Endodermal cell (in vitro differentiated cells): ENCODE data around the gene MCMBP. TPM values are rescaled to one million over a fixed set of nuclear protein-coding genes. Genes with fewer than 3 reads are reported as not detected.

Experiments used
- DNase-seq: peaks from one replicate; pipeline ENCODE4 v3.0.0-alpha.2; 2017
- H3K27ac ChIP-seq: 2 replicates; pipeline ENCODE4 v1.5.1; 2013; ENCODE audit warnings: mild to moderate bottlenecking, low read depth, low read length, moderate library complexity
- H3K27me3 ChIP-seq: 2 replicates; pipeline ENCODE4 v1.6.1; 2013; ENCODE audit warnings: mild to moderate bottlenecking, low read length, moderate library complexity; ENCODE audit not compliant: insufficient read depth, control insufficient read depth, poor library complexity, severe bottlenecking
- H3K36me3 ChIP-seq: 2 replicates; pipeline ENCODE4 v1.7.0; 2013; ENCODE audit warnings: mild to moderate bottlenecking, low read length, moderate library complexity; ENCODE audit not compliant: control insufficient read depth, insufficient read depth
- H3K4me1 ChIP-seq: one replicate; pipeline ENCODE4 v1.7.0; 2013; ENCODE audit warnings: low read length; ENCODE audit not compliant: control insufficient read depth, insufficient read depth
- H3K4me3 ChIP-seq: 2 replicates; pipeline ENCODE4 v1.5.1; 2013; ENCODE audit warnings: mild to moderate bottlenecking, low read length, moderate library complexity
- H3K9ac ChIP-seq: 2 replicates; pipeline ENCODE4 v1.6.1; 2013; ENCODE audit warnings: mild to moderate bottlenecking, low read length, moderate library complexity; ENCODE audit not compliant: poor library complexity, severe bottlenecking; ENCODE audit errors: extremely low read depth
- H3K9me3 ChIP-seq: 2 replicates; pipeline ENCODE4 v1.6.1; 2013; ENCODE audit warnings: mild to moderate bottlenecking, low read length, moderate library complexity; ENCODE audit not compliant: control insufficient read depth
- H3K27ac Mint-ChIP-seq: 2 replicates; pipeline ENCODE4 v1.8.0; 2020; ENCODE audit warnings: mixed read lengths
- H3K27me3 Mint-ChIP-seq: 2 replicates; pipeline ENCODE4 v1.8.0; 2021; ENCODE audit warnings: mild to moderate bottlenecking, mixed read lengths; ENCODE audit not compliant: insufficient read depth
- H3K36me3 Mint-ChIP-seq: 2 replicates; pipeline ENCODE4 v1.8.0; 2020; ENCODE audit warnings: low read depth, mixed read lengths
- H3K4me1 Mint-ChIP-seq: 2 replicates; pipeline ENCODE4 v1.8.0; 2020; ENCODE audit warnings: mixed read lengths
- H3K4me3 Mint-ChIP-seq: 2 replicates; pipeline ENCODE4 v1.8.0; 2020; ENCODE audit warnings: mild to moderate bottlenecking, moderate library complexity, mixed read lengths
- H3K9me3 Mint-ChIP-seq: 2 replicates; pipeline ENCODE4 v1.8.0; 2020; ENCODE audit warnings: mild to moderate bottlenecking, mixed read lengths
- CTCF ChIP-seq: fragments of 200-600 bp; sonication (generic); conservative IDR thresholded peaks from 2 replicates; pipeline ENCODE4 v1.5.0; 2021; ENCODE audit warnings: antibody characterized with exemption, mild to moderate bottlenecking
- WGBS, 2 experiments: methylation state at CpG; one replicate each; pipeline versions ENCODE4 v1.1.5 to v1.1.7; 2013; ENCODE audit warnings: missing lambda C conversion rate in 2 of 2, mixed read lengths in 1 of 2; ENCODE audit not compliant: insufficient coverage in 1 of 2, insufficient read length in 1 of 2; 5-methylcytosine and 5-hydroxymethylcytosine counted together
- total RNA-seq, 2 donors: library from RNA; stranded (reverse); fragmentation: NEBNext Ultra II Directional in 1 of 2; extraction: Animal tissue kit (Norgen Biotek cat#: 25700) in 1 of 2; gene quantifications; 2 replicates in 1 of 2; 3 replicates in 1 of 2; pipeline ENCODE4 v1.2.1, GENCODE V29; 2021

MCMBP gene
- total RNA-seq, 2 donors from 2014 or later: 96.6 to 98.9 TPM

- H3K9ac ChIP-seq: no peak overlapping the region
- Mint-ChIP-seq H3K36me3 (peaks cover 56% of the 10 kb centered on the region), H3K9me3 (peaks cover 16% of the 10 kb centered on the region), H3K27ac (no peak overlapping the region), H3K27me3 (no peaks in the 10 kb centered on the region), H3K4me3 (no peak overlapping the region), H3K4me1 (peaks cover 8% of the 10 kb centered on the region)
- peaks cover 66% of the 10 kb centered on the region for H3K36me3 ChIP-seq
- 58 to 75% methylated on average over 2 to 7 of the region's 7 CpGs for WGBS, 2 experiments
- no peaks in the 10 kb centered on the region for H3K4me1 ChIP-seq
- H3K27me3 ChIP-seq: no peaks in the 10 kb centered on the region
- no peak for TF ChIP-seq CTCF
- H3K27ac ChIP-seq: no peak overlapping the region
- no peak overlapping the region for H3K4me3 ChIP-seq
- peaks cover 23% of the 10 kb centered on the region for H3K9me3 ChIP-seq
- DNase-seq: no peak
These were observed 11.6 kb downstream of the MCMBP start for GRCh38 chr10:119860866-119861607.

GRCh38 chr10:119859420-119860258 is 13.0 kb downstream of the MCMBP start:
- Histone ChIP-seq H3K4me3 (no peak overlapping the region), H3K4me1 (no peaks in the 10 kb centered on the region), H3K27me3 (no peaks in the 10 kb centered on the region), H3K9me3 (peaks cover 11% of the 10 kb centered on the region), H3K36me3 (peaks cover 63% of the 10 kb centered on the region), H3K27ac (no peak overlapping the region), H3K9ac (no peak overlapping the region)
- Mint-ChIP-seq H3K4me1 (peaks cover 8% of the 10 kb centered on the region), H3K36me3 (peaks cover 53% of the 10 kb centered on the region), H3K9me3 (peaks cover 10% of the 10 kb centered on the region), H3K4me3 (no peak overlapping the region), H3K27me3 (no peaks in the 10 kb centered on the region), H3K27ac (no peak overlapping the region)
- peak; percentile 83 for TF ChIP-seq CTCF
- DNase-seq: no peak
- WGBS, 2 experiments: 74 to 80% methylated on average over 1 of the region's 1 CpG

GRCh38 chr10:119858063-119858462 is 14.6 kb downstream of the MCMBP start:
- H3K9me3 Mint-ChIP-seq: no peaks in the 10 kb centered on the region
- Histone ChIP-seq H3K27me3 (no peaks in the 10 kb centered on the region), H3K9me3 (no peaks in the 10 kb centered on the region), H3K4me3 (no peak overlapping the region), H3K9ac (no peak overlapping the region), H3K36me3 (peaks cover 63% of the 10 kb centered on the region), H3K27ac (no peak overlapping the region), H3K4me1 (no peaks in the 10 kb centered on the region)
- TF ChIP-seq CTCF: no peak
- no peaks in the 10 kb centered on the region for H3K27me3 Mint-ChIP-seq
- H3K36me3 Mint-ChIP-seq: peaks cover 51% of the 10 kb centered on the region
- peaks cover 8% of the 10 kb centered on the region for H3K4me1 Mint-ChIP-seq
- H3K4me3 Mint-ChIP-seq: no peak overlapping the region
- DNase-seq: no peak
- WGBS, 2 experiments: 96 to 100% methylated on average over 1 of the region's 1 CpG
- H3K27ac Mint-ChIP-seq: no peak overlapping the region
